HUDEP-2 (cell line): ENCODE results near the gene PEX11G.

Source experiments
- DNase-seq, 76 experiments: peaks; one replicate each; lab custom pipeline; 2025; ENCODE audit not compliant: unreplicated experiment in 76 of 76; lab: John Stamatoyannopoulos, UW

The PEX11G gene

DNA sequence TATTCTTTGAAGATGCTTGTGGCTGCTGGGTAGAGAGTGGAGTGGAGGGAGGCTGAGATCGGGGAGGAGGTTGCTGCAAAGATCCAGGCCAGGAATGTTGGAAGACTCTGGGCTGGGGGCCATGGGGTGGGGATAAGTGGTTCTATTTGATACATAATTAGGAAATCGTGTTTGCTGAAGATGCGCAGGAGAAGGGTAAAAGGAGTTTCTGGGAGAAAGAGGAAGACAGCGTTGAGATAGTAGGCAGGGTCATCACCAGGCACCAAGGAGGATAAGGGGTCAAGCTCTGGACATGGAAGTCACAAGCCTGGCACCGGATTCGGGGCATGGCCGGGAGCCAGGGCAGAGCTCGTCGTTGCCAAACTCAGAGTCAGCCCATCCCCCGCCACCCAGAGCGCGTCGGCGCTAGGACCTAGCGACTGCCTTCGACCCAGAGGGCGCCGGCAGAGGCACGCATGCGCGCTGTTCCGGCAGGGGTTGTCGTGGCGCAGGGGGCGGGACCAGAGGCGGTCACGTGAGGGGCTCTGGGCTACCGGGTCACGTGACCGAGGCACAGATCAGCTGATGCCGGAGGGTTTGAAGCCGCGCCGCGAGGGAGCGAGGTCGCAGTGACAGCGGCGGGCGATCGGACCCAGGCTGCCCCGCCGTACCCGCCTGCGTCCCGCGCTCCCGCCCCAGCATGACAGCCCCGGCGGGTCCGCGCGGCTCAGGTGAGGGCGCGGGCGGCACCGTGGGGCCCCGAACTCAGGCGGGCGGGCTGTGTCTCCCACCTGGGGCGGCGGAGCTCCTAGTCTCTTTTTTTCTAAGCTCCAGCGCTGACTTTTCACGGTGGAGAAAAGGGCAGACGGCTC lies 33.5 kb upstream of the PEX11G start, which contains the start of gene MCOLN1:
MCOLN1 (plus strand) TSS at position 553 of the 851 bp plus-strand sequence; CDS start at position 680, 127 bp downstream.
- peak in 74 of 76 experiments; percentile 81 to 100 (median 99) for DNase-seq

DNA sequence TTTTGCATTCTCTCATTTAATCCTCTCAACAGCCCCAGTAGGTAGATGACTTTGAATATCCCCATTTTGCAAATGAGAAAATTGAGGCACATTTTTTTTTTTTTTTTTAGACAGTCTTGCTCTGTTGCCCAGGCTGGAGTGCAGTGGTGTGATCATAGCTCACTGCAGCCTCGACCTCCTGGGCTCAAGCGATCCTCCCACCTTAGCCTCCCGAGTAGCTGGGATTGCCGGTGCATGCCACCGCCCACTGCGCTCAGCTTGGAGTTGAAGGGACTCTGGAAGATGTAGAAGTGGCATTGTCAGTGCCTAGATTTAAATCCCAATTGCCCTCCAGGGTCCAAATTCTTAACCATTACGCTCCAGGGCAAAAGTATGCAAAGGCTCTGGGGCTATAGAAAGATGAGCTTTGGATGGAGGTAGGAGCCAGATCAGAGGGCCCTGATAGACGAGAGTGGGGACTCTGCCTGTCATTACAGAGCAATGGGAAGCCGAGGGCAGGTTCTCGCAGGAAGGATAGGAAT lies 32.8 kb upstream of the PEX11G start:
- no peak for DNase-seq

DNA sequence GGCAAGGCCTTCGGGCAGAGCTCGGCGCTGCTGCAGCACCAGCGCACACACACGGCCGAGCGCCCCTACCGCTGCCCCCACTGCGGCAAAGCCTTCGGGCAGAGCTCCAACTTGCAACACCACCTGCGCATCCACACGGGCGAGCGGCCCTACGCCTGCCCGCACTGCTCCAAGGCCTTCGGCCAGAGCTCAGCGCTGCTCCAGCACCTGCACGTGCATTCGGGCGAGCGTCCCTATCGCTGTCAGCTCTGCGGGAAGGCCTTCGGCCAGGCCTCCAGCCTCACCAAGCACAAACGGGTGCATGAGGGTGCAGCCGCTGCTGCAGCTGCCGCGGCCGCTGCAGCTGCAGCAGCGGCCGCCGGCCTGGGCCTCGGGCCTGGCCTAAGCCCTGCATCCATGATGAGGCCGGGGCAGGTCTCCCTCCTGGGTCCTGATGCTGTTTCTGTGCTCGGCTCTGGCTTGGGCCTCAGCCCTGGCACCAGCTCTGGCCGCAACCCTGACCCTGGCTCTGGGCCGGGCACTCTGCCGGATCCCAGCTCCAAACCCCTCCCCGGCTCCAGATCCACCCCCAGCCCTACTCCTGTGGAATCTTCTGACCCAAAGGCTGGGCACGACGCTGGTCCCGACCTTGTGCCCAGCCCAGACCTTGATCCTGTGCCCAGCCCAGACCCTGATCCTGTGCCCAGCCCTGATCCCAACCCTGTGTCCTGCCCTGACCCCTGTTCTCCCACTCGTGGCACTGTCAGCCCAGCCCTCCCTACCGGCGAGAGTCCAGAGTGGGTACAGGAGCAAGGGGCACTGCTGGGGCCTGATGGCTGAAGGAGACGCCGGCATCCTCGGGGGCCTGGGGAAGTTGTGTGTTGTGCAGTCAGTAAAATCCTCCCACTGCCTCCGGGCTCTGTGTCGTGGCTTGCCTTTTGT lies 31.6 kb upstream of the PEX11G start:
- no peak for DNase-seq

DNA sequence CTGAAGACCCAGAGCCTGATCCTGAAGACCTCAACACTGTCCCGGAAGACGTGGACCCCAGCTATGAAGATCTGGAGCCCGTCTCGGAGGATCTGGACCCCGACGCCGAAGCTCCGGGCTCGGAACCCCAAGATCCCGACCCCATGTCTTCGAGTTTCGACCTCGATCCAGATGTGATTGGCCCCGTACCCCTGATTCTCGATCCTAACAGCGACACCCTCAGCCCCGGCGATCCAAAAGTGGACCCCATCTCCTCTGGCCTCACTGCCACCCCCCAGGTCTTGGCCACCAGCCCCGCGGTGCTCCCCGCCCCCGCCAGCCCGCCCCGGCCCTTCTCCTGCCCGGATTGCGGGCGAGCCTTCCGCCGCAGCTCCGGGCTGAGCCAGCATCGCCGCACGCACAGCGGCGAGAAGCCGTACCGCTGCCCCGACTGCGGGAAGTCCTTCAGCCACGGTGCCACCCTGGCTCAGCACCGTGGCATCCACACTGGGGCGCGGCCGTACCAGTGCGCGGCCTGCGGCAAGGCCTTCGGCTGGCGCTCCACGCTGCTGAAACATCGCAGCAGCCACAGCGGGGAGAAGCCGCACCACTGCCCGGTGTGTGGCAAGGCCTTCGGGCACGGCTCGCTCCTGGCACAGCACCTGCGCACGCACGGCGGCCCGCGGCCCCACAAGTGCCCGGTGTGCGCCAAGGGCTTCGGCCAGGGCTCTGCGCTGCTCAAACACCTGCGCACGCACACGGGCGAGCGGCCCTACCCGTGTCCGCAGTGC lies 30.7 kb upstream of the PEX11G start:
- no peak for DNase-seq

DNA sequence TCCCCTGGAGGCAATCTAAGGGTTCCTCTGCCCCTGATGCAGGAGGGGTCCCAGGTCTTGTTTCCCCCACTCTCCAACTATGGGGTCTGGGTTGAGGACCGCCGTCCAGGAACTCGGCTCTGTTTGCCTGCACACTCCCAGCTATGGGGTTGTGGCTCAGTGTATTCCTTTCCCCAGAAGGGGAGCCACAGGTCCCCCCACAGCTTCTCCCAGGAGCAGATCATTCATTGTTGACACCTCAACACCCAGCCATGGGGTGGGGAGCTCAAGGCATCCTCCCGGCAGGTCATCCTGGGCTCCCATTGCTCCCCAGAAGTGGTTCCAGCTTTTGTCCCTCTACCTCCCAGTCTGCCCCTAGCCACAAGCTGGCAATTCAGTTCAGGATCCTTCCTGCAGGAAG lies 28.0 kb upstream of the PEX11G start:
- DNase-seq, result no peak

DNA sequence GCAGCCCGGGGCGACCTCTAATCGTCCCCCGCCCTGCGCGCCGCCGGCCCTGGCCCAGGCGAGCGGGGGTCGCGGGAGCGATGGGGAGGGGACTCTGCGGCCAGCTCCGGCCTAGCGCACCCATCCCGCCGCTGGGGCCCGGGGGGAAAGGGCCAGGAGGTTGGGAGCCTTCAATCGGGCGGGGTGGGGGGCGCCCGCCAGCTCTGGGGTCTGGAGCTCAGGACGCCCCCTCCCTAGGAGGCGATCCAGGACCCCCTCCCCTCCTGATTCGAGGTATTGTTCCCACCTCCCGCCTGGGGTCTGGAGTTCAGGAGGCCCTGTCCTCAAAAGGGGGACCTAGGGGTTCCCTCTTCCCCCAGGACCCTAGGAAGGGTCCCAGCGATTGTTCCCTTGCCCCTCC lies 27.5 kb upstream of the PEX11G start:
- no peak for DNase-seq

DNA sequence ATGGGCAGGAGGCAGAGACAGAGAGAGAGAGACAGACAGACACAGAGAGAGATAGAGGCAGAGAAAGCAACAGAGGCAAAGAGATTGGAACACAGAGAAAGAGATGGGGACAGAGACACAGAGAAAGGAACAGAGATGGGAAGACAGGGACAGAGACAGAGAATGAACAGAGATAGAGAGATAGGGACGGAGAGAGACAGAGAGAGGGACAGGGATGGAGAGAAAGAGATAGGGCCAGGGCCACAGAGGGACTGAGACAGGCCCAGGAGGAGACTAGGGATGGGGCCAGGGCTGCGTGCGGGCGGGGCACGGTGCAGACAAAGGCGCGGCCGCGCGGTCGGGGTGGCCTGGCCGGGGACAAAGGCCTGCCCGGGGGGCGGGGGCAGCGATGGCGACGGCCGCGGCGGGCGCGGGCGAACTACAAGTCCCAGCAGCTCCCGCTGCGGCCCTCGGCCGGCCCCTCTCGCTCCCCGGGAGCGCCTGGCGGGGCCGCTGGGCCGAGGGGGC lies 26.9 kb upstream of the PEX11G start, which contains the start of gene ZNF358:
ZNF358 (plus strand) TSS at position 459 of the 507 bp plus-strand sequence. CDS start 3,140 bp downstream, outside the sequence.
- peak in 32 of 76 experiments; percentile 3 to 59 (median 34) for DNase-seq

DNA sequence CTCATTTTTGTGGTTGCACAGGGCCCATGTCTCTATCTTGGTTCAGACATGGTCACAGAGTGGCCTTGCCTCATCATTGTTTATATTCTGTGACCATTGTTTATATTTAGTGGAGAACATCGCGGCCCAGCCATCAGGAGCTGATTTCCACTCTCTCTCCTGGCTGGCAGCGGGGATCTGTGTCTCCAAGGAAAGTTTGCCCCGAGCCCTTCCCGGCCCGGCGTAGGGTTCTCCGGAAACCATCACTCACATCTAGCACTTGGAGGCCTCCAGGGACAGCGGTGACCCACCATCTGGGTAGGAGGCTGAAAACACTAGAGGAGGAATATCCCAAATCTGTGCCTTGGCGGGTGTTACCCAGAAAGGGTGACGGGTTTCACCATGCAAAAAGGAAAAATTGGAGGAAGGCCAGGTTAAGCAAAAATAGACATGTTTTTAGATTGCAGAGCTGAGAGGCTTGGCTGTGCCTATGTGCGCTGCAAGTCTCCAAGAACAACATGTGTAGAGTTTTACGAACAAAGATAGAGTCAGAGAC lies 26.3 kb upstream of the PEX11G start:
- DNase-seq, result no peak

DNA sequence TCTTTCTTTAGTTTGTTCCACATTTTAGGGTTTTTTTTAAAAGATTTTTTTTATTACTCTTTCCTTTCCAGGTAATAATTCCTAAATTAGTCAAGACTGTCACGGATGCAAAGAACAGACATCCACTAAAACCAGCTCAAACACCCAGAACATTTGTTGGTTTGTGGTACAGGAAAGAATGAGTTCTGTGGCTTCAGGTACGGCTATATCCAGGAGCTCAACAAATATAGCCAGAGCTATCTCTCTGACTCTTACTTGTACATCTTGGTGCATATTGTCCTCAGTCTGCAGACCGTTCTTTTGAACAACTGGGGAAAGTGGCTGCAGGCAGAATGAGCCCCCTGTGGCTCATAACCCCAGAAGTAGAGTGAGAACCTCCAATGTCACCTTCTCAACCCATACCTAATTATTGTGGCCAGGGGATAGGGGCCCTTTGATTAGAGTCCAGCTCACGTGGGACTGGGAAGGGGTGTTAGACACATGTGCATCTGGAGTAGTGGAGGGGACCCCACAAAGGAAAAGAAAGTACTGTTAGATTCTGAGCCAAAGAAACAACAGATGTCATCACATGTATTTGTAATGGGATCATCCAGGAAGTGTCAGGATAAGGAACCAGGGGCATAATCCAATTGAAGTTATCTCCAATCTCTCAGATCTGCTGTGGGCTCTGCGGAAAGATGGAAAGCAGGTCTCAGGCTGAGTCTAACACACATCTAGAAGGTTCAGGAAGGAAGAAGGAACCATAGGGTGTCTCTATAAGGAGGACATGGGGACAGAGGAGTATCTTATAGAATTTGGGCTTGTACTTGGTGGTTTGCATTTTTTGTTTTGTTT lies 25.2 kb upstream of the PEX11G start:
- no peak for DNase-seq

DNA sequence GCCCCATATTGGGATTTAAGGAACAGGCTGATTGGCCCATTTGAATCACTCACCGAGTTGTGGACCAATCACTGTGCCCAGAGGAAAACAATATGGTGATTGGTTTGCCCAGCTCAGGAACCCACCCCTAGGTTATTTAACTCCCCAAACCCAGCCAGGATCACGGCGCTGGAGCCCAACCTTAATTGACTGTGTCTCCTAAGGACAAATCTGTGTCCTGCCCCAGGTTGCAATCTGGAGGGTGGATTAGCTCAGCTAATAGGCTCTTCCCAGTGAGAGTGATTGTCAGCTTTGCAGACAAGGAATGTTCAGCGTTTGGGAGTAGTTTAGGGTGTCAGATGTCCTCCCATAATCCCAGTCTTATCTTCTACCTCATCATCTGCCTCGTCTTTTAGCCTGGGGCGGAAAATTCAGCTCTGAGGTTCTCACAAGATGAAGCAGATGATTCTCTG lies 23.6 kb upstream of the PEX11G start:
- no peak for DNase-seq

DNA sequence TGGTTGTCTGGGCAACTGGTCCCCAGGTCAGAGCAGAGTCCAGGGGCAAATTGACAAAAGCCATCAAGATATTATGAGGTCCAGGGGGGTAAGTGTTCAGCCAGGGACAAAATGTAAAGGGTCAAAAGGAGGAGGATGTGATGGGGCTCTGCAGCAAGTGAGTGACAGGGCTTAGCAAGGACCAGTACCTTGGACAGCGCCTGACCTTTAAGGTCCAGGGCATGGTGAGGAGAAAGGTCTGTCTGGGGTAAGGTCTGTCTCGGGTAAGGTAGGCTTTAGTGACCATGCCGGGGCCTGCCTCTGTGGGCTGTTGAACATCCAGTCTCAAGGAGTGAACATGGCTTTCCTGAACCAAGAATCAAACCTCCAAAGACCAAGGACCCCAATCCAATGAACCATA lies 20.8 kb upstream of the PEX11G start:
- peak in 28 of 76 experiments; percentile 5 to 51 (median 21) for DNase-seq

DNA sequence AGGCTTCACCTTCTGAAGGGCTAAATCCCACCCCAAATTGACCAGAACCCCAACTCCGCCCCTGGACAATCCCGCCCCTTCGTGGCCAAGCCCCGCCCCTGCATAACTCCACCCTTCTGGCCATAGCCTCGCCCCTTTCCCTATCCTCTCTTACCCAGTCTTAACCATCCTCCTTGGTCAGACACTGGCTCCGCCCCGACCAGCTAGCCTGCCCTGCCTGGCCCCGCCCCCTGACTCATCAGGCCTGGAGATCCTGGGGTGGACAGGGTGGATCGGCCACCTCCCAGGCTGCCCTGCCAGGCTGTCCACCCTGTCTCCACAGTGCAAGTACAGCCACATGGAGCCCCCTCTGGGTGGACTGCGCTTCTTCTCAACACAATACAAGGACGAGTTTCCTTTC lies 19.0 kb upstream of the PEX11G start:
- DNase-seq, result peak in 71 of 76 experiments; percentile 40 to 93 (median 80)

DNA sequence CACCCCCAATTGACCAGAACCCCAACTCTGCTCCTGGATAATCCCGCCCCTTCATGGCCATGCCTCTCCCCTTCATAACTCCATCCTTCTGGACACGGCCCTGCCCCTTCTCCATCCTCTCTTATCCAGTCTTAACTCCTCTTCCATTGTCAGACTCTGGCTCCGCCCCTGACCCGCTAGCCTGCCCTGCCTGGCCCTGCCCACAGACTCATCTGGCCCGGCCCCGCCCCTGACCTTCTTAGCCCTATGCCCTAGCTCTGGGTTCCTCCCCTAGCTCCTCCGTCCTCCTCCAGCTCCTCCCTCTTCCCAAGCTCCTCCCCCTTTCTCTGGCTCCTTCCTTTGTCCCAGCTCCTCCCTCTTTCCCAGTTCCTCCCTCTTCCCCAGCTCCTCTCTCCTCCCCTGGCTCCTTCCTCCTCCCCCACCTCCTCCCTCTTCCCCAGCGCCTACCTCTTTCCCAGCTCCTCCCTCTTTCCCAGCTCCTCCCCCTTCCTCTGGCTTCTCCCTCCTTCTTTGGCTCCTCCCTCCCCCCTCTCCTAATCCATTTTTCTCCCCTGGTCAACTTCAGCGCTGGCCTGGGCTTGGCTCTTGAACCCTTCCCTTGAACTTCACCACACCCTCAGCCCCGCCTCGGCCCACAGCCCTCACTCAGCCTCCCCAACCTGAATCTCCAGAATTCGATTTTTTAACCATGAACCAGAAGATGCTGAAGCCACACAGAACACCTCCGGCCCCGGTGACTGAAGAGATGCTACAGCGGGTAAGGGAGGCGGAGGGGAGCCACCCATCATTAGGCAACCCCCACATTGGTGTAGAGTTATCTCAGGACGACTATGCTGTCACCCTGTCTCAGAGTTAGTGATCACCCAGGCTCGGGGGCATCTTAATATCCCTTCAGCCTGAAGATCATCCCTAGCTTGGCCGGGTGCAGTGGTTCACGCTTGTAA lies 17.8 kb upstream of the PEX11G start:
- DNase-seq, result peak in 75 of 76 experiments; percentile 68 to 97 (median 92)

DNA sequence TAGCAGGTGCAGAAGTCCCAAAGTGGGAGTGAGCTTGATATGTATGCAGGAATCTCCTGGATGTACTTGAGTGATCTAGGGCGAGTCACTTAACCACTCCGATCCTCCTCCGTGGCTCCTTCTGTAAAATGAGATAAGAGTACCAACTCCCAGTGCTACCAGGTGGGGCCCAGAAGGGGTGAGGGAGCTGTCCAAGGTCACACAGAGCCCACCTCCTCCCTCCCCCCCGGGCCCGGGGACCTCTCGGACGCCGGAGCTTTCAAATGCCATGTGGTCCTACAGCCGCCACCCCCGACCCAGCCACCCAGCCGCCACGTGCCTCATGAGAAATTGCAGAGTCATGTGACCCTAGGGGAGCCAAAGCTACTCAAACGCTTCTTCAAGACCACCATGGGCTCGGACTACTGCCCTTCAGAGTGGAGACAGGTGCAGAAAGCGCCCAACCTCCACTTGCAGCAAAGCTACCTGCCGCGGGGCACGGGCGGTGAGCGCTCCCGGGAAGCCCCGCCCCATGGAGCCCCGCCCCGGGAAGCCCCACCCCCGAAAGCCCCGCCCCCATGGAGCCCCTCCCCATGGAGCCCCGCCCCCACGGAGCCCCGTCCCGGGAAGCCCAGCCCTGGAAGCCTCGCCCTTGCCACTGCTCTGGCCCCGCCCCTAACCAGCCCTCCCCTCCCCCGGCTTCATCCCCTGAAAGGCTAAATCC lies 17.0 kb upstream of the PEX11G start:
- peak in 71 of 76 experiments; percentile 37 to 97 (median 85) for DNase-seq

DNA sequence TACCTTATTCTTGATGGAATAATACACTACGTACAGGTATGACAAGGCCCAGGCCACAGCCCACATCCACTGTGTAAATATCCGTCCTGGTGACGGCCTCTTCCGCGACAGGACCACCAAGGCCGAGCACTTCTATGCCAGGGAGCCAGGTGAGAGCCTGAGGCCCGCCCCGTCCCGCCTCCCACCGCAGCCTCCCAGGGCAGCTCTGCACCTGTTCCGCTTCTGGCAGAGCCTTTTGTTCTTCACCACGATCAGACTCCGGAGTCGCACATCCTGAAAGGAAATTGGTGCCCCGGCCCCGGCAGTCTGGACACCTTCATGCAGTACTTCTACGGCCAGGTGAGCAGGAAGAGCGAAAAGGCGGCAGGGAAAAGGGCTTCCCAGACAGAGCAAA lies 16.4 kb upstream of the PEX11G start:
- peak in 3 of 76 experiments; percentile 71 to 82 (median 72) for DNase-seq

DNA sequence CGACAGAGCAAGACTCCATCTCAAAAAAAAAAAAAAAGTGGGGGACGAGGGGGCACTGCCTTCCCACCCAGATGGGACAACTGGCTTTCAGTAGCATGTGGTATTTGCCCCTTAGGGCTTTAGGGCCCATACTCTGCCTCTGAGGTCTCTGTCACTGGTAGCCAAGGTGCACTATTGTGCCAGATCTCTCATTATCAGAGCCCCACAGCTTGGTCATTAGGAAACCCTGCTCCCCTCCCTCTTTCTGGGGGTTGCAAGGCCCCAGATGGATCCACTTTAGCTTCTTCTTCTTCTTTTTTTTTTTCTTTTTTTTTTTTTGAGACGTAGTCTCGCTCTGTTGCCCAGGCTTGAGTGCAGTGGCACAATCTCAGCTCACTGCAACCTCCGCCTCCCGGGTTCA lies 15.8 kb upstream of the PEX11G start:
- peak in 65 of 76 experiments; percentile 26 to 85 (median 58) for DNase-seq

DNA sequence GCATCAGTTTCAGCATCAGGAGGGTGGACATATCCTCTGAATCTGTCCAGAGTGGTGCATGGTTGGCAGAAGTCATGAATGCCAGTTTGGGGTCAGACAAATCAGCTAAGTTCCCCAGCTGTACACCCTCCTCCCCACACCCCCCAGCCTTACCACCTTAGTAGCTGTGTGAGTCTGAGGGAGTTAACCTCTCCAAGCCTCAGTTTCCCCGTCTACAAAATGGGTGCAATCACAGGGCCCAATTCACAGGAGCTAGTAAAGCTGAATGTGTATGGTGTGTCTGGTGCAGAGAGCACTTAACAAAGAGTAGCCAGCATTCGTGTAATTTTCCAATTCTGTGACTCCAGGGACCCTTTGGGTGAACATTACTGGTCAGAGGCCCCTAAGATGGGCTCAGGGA lies 13.7 kb upstream of the PEX11G start:
- no peak for DNase-seq
